HG03378 (cell line): ENCODE data around the gene NOD2.

Experiments used
- ATAC-seq: cut with Tn5 transposase; IDR thresholded peaks from one replicate; pipeline ENCODE4 v1.9.1; 2021; ENCODE audit warnings: mild to moderate bottlenecking, moderate library complexity; ENCODE audit not compliant: unreplicated experiment

NOD2 gene

GRCh38 chr16:50690177-50690576 is 3.2 kb upstream of the NOD2 start:
- no peak for ATAC-seq

- ATAC-seq = no peak
Measured at GRCh38 chr16:50692644-50692998, 785 bp upstream of the NOD2 start.

DNA sequence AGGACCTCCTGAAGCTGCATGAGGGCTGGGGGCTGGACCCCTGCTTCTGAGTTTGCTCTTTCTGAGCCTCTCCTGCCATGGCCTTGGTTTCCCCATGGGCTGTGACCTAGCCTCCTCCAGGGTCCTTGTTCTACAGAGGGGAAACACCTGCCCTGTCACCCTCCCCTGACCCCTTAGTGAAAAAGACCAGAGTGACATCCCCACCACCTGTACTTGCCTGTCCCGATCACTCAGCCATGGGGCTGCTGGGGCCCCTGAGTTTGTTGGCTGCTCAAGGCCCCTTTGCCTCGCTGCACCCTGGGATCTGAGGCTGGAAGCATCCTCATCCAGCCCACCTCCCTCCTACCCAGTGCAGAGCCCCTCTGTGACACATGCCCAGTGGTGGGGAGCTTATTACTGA is 800 bp downstream of the NOD2 start:
- no peak for ATAC-seq

GRCh38 chr16:50695017-50696000 is 1.9 kb downstream of the NOD2 start:
- no peak for ATAC-seq

DNA sequence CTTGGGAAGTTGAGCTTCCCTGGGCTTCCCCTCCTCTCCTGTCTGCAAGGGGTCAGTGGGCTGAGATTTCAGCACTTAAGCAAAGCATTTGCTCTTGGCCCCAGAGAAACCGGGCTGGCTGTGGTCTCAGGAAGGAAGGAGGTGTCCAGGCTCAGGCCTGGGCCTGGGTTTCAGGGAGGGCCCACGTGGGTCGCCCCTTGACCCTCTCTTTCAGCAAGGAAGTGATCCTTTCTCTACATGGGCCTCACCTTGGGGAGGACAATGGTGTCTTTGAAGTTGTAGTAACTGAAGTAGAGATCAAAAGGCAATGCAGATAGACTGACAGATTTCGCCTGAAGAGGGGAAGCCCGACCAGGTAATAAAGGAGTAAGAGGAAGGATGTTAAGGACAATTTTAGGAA is 2.7 kb downstream of the NOD2 start:
- ATAC-seq = peak; percentile 13

DNA sequence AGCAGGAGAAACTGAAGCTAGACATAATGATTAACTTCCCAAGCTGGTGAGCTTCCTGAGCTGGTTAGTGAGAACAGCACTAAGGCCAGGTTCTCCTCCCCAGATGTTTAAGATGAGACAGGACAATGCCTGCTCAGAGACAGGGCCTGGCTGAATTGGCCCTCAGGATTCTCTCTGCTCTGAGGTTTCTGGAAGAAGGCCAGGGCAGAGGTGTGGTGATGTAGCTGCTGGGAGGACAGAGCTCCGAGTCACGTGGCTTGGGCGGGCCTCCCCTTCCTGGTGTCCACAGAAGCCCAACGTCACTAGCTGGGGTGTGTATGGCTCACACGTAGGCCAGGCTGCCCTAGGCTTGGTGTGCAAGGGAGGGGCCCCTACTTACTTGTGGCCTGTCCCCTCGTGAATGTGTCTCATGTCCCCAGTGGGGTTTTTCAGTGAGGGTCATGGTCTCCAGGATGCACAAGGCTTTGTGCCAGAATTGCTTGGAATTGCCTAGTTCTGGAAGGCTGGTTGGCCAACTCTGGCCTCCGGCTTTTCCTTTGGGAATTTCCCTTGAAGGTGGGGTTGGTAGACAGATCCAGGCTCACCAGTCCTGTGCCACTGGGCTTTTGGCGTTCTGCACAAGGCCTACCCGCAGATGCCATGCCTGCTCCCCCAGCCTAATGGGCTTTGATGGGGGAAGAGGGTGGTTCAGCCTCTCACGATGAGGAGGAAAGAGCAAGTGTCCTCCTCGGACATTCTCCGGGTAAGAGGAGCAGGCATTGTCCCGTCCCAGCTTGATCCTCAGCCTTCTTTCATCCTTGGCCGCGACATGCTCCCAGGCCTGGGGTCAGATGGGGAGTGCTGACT is 3.4 kb downstream of the NOD2 start:
- peak; percentile 50 for ATAC-seq

DNA sequence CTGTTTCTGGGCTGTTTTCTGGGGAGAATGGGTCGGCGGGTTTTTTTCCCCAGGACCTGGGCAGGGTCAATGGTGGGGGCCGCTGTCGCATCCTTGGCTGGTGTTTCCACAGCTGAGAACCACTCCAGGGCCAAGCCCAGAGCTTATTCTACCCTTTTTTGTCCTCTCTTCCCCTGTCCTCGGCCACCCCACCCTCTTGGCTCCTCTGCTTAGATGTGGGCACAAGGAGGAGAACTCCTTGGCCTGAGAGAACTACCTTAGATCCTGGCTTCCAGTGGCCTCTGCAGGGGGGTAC is 4.0 kb downstream of the NOD2 start:
- ATAC-seq = no peak

DNA sequence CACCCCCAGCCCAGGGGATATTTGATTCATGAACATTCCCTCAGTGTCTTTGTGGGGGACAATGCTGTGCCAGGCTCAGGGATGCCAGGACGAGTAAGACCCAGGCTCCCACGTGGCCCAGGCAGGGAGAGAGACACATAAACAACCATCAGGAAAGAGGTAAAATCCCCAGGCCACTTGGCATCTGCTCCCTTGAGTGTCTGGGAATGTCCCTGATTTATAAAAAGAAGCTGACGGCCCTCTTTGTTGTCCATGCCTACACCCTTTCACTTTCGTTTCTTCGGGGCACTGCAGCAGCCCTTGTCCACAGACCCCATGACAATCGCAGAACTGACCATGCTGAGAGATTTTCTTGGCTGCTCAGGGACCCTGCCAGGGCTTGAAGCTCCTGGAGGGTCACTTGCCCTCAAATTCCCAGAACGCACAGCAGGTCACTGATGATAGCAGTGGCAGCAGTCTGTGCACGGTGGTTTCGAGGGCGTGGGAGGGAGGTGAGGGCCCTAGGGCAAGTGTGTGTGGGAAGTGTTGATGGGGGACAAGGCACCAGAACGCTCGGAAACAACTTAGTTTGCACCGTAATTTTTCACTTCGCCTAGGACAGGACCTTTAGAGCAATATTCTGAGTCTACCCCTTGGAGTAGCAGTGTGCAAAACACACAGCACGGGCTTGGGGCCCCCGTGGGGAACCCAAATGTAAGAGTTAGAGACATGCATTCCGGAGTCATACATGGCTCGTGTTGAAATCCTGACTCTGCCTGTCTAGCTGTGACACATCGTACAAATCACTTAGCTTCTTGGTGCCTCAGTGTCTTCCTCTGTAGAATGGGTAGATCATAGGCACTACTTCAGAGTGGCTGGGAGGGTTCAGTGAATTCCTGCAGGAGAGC is 4.7 kb downstream of the NOD2 start:
- peak; percentile 46 for ATAC-seq

GRCh38 chr16:50699326-50700159 is 6.1 kb downstream of the NOD2 start:
- ATAC-seq = no peak

DNA sequence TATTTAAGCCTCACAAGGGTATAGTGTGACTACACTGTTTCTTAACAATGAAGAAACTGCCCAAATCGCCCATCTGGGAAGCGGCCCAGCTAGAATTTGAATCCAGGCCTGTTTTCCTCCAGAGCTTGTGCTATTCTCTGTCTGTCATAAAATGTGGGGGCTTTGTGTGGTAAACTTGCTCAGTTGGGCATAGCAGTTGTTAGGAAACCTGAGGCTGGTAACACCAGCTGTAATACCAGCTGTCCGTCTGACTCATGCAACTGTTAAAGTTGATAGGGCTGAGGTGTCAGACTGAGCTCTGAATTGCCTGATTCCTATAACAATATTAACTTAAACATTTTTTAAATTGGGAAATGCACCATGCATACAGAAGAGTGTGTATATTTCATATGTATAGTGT is 9.3 kb downstream of the NOD2 start:
- no peak for ATAC-seq

- ATAC-seq = no peak
Measured at GRCh38 chr16:50704245-50704644, 10.8 kb downstream of the NOD2 start.

GRCh38 chr16:50705436-50706110 is 12.2 kb downstream of the NOD2 start:
- no peak for ATAC-seq

DNA sequence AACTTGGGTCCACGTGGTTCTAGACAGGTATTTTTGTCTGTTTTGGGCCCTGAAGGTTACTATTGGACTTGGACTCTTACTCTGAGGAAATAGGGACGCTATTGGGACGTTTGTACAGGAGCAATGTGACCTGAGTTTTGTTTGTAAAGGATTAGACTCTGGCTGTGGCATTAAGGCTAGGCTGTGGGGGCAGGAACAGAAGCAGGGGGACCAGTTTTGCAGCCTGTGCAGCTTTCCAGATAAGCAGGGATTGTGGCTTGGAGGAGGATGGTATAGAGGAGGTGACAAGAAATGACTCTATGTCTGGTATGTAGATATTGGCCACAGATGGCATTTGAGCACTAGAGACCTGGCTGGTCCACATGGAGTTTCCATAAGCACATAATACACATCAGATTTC is 12.8 kb downstream of the NOD2 start:
- ATAC-seq = no peak

DNA sequence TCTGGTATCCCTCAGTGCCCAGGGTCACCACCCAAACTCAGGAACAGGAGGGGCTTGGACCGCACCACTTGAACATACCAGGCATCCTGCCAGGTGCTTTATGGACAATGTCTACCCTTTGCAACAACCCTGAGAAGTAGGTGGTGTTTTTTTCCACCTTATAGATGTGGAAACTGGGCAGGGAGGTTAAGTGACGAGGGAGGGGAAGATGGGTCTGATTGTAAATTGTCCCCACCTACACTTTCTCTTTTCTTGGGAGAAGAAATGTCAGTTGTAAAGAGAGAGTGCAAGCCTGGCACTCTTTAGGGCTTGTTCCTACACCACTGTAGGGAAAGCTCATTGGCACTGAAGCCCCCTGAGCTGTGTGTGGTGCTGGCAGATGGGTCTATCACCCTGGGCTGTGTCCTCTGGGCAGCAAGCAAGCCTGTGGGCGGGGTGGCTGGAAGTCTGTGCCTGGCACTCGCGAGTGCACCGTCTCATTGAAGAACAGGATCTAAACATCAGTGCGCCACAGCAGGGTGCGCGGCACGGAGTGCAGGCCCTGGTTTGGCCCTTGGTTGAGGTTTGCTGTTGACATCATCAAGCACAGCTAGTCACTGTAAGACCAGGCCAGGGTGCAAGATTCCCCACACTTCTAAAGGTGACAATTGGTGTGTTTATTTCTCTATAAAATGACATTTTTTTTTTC is 15.1 kb downstream of the NOD2 start:
- no peak for ATAC-seq

DNA sequence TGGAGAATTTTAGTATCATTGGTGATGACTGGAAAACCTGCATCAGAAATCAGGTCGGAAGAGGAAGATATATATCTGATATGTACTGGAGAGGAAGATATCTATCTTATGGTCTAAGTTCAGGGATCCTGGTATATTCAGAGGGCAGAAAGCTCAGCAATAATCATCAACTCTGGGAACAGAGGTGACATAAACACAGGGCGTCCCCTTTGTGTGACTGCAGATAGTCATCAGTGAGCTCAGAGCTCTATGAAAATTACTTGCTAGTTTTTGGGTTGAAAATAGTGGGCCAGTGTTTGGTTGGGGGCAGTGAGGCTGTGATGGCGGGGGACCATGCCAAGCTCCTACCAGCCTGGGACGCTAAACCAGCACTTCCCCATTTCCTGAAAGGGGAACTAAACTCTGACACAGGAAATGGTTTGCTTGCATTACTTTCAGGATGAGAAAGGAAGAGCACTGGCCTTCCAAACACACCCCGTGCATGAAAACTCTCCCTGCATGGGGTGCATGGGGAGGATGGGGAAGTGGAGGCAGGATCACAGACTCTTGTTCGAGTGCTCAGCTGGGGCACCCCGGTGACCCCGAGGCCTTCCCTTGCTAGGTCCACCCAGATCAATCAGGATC is 15.8 kb downstream of the NOD2 start:
- peak; percentile 59 for ATAC-seq

- no peak for ATAC-seq
Measured at GRCh38 chr16:50709980-50710379, 16.6 kb downstream of the NOD2 start.

DNA sequence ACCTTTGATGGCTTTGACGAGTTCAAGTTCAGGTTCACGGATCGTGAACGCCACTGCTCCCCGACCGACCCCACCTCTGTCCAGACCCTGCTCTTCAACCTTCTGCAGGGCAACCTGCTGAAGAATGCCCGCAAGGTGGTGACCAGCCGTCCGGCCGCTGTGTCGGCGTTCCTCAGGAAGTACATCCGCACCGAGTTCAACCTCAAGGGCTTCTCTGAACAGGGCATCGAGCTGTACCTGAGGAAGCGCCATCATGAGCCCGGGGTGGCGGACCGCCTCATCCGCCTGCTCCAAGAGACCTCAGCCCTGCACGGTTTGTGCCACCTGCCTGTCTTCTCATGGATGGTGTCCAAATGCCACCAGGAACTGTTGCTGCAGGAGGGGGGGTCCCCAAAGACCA is 17.6 kb downstream of the NOD2 start:
- ATAC-seq = no peak

- no peak for ATAC-seq
Measured at GRCh38 chr16:50711862-50712559, 18.6 kb downstream of the NOD2 start.
